ENCODE data around the gene LMF1. TPM values are rescaled to one million over a fixed set of nuclear protein-coding genes. Genes with fewer than 3 reads are reported as not detected.

Gene LMF1
- total RNA-seq, 1 experiment from 2014 or later = 12.8 TPM

GRCh38 chr16:894841-895240 lies 75.9 kb downstream of the LMF1 start (continued):
- TF ChIP-seq, protein P1, sequence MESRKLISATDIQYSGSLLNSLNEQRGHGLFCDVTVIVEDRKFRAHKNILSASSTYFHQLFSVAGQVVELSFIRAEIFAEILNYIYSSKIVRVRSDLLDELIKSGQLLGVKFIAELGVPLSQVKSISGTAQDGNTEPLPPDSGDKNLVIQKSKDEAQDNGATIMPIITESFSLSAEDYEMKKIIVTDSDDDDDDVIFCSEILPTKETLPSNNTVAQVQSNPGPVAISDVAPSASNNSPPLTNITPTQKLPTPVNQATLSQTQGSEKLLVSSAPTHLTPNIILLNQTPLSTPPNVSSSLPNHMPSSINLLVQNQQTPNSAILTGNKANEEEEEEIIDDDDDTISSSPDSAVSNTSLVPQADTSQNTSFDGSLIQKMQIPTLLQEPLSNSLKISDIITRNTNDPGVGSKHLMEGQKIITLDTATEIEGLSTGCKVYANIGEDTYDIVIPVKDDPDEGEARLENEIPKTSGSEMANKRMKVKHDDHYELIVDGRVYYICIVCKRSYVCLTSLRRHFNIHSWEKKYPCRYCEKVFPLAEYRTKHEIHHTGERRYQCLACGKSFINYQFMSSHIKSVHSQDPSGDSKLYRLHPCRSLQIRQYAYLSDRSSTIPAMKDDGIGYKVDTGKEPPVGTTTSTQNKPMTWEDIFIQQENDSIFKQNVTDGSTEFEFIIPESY (IDR thresholded peaks at IDR 0.05; ENCODE audit: extremely low read depth, insufficient replicate concordance, low read length) = no peak

GRCh38 chr16:894136-894535 lies 76.6 kb downstream of the LMF1 start:
- no peak overlapping the region for H3K27ac ChIP-seq (ENCODE audit: low read depth, low read length)
- no peaks in the 10 kb centered on the region for H3K36me3 ChIP-seq (ENCODE audit: control insufficient read depth in 1 of 2, insufficient read depth in 2 of 2, low read length in 2 of 2)
- no peaks in the 10 kb centered on the region for H3K27me3 ChIP-seq (ENCODE audit: insufficient read depth, low read length)
- H2AFZ ChIP-seq (ENCODE audit: low read depth, low read length, poor library complexity, severe bottlenecking) = no peak overlapping the region
- no TSS peak for BruUV-seq (replicated peaks)
- POLR2A ChIA-PET = no interaction called here
- peaks cover 0 to 3% of the 10 kb centered on the region in 2 experiments; a peak in 1 of 4 replicates for H3K4me1 ChIP-seq (ENCODE audit: control insufficient read depth in 1 of 2, insufficient read depth in 2 of 2, low read length in 2 of 2)
- H3K4me3 ChIP-seq (replicated peaks in 1 of 2; ENCODE audit: low read depth in 1 of 2, low read length in 2 of 2) = no peak overlapping the region
- H3K9me3 ChIP-seq (ENCODE audit: control insufficient read depth in 1 of 2, insufficient read depth in 1 of 2, low read depth in 1 of 2, low read length in 2 of 2) = no peaks in the 10 kb centered on the region
- H3K79me2 ChIP-seq (ENCODE audit: insufficient read depth, low read length) = no peaks in the 10 kb centered on the region
- ATAC-seq (no peak), DNase-seq (ENCODE audit: low read depth, low spot score) (no peak)
- H4K20me1 ChIP-seq (ENCODE audit: insufficient read depth) = no peaks in the 10 kb centered on the region
- no peak overlapping the region for H3K4me2 ChIP-seq (ENCODE audit: low read length)
- no peak overlapping the region for H3K9ac ChIP-seq (ENCODE audit: low read length)
- CTCF ChIA-PET = no interaction called here
- RAD21 ChIA-PET (ENCODE audit: low non-redundant PET in 1 of 2, low total read pairs in 2 of 2, uncharacterized antibody in 2 of 2, unreplicated experiment in 2 of 2) = no interaction called here
- intact Hi-C loops (cut with micrococcal nuclease) = loop anchor here (10.0 kb wide), 1 partner anchor 161 kb away; no protein-coding TSS in a partner anchor
- H3K9me2 ChIP-seq (ENCODE audit: insufficient read depth) = no peaks in the 10 kb centered on the region
- TF ChIP-seq SIN3A (IDR thresholded peaks at IDR 0.05; ENCODE audit: low read depth) (no peak), CEBPB (IDR thresholded peaks at IDR 0.05; ENCODE audit: low read depth) (no peak), CBX3 (IDR thresholded peaks at IDR 0.05; ENCODE audit: low read depth) (no peak), REST (IDR thresholded peaks at IDR 0.05; ENCODE audit: low read depth) (no peak), JUND (IDR thresholded peaks at IDR 0.05) (no peak), CTCF (IDR thresholded peaks at IDR 0.05 in 2 of 3, conservative IDR thresholded peaks at IDR 0.05 in 1 of 3; ENCODE audit: borderline replicate concordance in 1 of 3, insufficient read depth in 1 of 3, low read depth in 2 of 3, low read length in 2 of 3) (no peak), YY1 (IDR thresholded peaks at IDR 0.05; ENCODE audit: extremely low read depth, insufficient replicate concordance, low read depth, low read length) (no peak), ZFX (IDR thresholded peaks at IDR 0.05) (no peak), ATF3 (IDR thresholded peaks at IDR 0.05) (no peak), RAD21 (IDR thresholded peaks at IDR 0.05; ENCODE audit: low read depth) (no peak), SP1 (IDR thresholded peaks at IDR 0.05; ENCODE audit: low read depth) (no peak), FOSL1 (IDR thresholded peaks at IDR 0.05; ENCODE audit: low read depth) (no peak), TCF7L2 (IDR thresholded peaks at IDR 0.05; ENCODE audit: borderline replicate concordance, extremely low read depth, insufficient read depth, insufficient read length) (no peak)
- TF ChIP-seq, protein P2, sequence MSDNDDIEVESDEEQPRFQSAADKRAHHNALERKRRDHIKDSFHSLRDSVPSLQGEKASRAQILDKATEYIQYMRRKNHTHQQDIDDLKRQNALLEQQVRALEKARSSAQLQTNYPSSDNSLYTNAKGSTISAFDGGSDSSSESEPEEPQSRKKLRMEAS (IDR thresholded peaks at IDR 0.05) = no peak
- TF ChIP-seq, protein P1 (IDR thresholded peaks at IDR 0.05; ENCODE audit: extremely low read depth, insufficient replicate concordance, low read length) = no peak

All from HCT116 (cell line).